Measurements from ENCODE around the gene NRF1. TPM values are rescaled to one million over a fixed set of nuclear protein-coding genes. Genes with fewer than 3 reads are reported as not detected.

Gene NRF1
- total and polyA plus RNA-seq, 10 of the 15 experiments (the other 5 are each of a cell fraction or from before 2014, with no cell fraction given), result 3.5 to 23.1 (median 13.5) TPM

DNA sequence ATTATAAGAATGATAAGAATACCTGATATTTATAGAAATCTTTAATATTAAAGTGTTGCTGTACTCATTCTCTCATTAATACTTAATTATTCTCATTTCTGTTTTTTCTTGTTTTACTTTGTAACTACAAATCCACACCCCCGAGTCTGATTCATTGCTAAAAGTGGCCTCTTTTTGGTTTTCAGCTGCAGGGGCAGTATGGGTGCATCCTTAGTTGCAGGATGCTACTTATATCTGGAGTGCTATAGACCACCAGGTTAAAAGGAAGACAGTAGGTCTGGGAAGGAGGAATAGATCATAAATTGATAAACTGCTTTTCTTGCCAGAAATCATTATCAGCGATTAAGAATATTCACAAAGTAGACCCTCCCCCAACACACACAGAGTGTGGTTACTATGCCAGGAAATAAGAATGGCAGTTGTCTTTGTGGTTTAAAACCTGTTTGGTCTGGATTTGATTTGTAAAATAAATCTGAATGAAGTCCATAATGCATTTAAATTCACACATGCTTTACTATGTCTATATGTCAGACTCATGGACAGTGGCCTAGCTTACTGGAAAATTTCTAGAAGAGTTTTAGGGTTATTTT, 96.5 kb downstream of the NRF1 start (continued):
- TF ChIP-seq, protein P1, sequence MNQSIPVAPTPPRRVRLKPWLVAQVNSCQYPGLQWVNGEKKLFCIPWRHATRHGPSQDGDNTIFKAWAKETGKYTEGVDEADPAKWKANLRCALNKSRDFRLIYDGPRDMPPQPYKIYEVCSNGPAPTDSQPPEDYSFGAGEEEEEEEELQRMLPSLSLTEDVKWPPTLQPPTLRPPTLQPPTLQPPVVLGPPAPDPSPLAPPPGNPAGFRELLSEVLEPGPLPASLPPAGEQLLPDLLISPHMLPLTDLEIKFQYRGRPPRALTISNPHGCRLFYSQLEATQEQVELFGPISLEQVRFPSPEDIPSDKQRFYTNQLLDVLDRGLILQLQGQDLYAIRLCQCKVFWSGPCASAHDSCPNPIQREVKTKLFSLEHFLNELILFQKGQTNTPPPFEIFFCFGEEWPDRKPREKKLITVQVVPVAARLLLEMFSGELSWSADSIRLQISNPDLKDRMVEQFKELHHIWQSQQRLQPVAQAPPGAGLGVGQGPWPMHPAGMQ (IDR thresholded peaks at IDR 0.05; ENCODE audit: borderline replicate concordance), result no peak
- TF ChIP-seq RCOR1 (conservative IDR thresholded peaks at IDR 0.05; ENCODE audit: low read depth, low read length), result no peak
- TF ChIP-seq, protein P2, sequence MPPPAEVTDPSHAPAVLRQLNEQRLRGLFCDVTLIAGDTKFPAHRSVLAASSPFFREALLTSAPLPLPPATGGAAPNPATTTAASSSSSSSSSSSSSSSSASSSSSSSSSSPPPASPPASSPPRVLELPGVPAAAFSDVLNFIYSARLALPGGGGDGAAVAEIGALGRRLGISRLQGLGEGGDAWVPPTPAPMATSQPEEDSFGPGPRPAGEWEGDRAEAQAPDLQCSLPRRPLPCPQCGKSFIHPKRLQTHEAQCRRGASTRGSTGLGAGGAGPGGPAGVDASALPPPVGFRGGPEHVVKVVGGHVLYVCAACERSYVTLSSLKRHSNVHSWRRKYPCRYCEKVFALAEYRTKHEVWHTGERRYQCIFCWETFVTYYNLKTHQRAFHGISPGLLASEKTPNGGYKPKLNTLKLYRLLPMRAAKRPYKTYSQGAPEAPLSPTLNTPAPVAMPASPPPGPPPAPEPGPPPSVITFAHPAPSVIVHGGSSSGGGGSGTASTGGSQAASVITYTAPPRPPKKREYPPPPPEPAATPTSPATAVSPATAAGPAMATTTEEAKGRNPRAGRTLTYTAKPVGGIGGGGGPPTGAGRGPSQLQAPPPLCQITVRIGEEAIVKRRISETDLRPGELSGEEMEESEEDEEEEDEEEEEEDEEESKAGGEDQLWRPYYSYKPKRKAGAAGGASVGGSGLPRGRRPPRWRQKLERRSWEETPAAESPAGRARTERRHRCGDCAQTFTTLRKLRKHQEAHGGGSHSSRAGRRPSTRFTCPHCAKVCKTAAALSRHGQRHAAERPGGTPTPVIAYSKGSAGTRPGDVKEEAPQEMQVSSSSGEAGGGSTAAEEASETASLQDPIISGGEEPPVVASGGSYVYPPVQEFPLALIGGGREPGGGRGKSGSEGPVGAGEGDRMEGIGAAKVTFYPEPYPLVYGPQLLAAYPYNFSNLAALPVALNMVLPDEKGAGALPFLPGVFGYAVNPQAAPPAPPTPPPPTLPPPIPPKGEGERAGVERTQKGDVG (CRISPR knock-in tag; IDR thresholded peaks at IDR 0.05), result no peak

- SMC1A ChIA-PET (ENCODE audit: uncharacterized antibody, unreplicated experiment), result no interaction called here
- in situ Hi-C loops (cut with MboI) (no loop called here), intact Hi-C loops (cut with micrococcal nuclease; ENCODE audit: unreplicated experiment) (no loop called here)
- Histone ChIP-seq H3K36me3 (ENCODE audit: control insufficient read depth in 2 of 2, insufficient read depth in 2 of 2, low read length in 1 of 2) (peaks cover 10 to 11% of the 10 kb centered on the region in 2 experiments), H3K27me3 (replicated peaks in 1 of 2; ENCODE audit: control insufficient read depth in 2 of 2, insufficient read depth in 2 of 2, low read length in 1 of 2) (no peaks in the 10 kb centered on the region), H4K20me1 (ENCODE audit: control insufficient read depth, insufficient read depth) (no peaks in the 10 kb centered on the region), H3K27ac (ENCODE audit: control insufficient read depth, insufficient read depth) (no peak overlapping the region), H2AFZ (ENCODE audit: control insufficient read depth, low read depth, low read length) (no peak overlapping the region), H3K4me2 (ENCODE audit: control insufficient read depth, insufficient read depth) (no peak overlapping the region), H3K79me2 (ENCODE audit: control insufficient read depth, insufficient read depth, low read length) (no peaks in the 10 kb centered on the region), H3K9ac (ENCODE audit: control insufficient read depth, insufficient read depth, low read length) (no peak overlapping the region), H3K4me1 (ENCODE audit: control insufficient read depth, insufficient read depth, low read length) (no peaks in the 10 kb centered on the region), H3K9me3 (replicated peaks; ENCODE audit: control insufficient read depth, insufficient read depth, low read length) (no peaks in the 10 kb centered on the region), H3K4me3 (no peak overlapping the region)
- BruUV-seq (replicated peaks), result no TSS peak
- RAD21 ChIA-PET (ENCODE audit: unreplicated experiment), result no interaction called here
- WGBS (ENCODE audit: insufficient coverage, insufficient replicate concordance, low lambda C conversion rate, missing lambda C conversion rate), result 95% methylated on average over 1 of the region's 1 CpG
- DNase-seq (ENCODE audit: low read depth, low spot score) (no peak), FAIRE-seq (no peak), ATAC-seq (no peak)
- POLR2A ChIA-PET, result no interaction called here
- CTCF ChIA-PET, result no interaction called here
- no peak for TF ChIP-seq ZNF687 (IDR thresholded peaks at IDR 0.05)
- no peak for TF ChIP-seq BMI1 (IDR thresholded peaks at IDR 0.05; ENCODE audit: borderline replicate concordance)
- TF ChIP-seq HCFC1 (IDR thresholded peaks at IDR 0.05; ENCODE audit: low read length), result no peak
- TF ChIP-seq JUNB (IDR thresholded peaks at IDR 0.05), result no peak
- TF ChIP-seq, protein P3, sequence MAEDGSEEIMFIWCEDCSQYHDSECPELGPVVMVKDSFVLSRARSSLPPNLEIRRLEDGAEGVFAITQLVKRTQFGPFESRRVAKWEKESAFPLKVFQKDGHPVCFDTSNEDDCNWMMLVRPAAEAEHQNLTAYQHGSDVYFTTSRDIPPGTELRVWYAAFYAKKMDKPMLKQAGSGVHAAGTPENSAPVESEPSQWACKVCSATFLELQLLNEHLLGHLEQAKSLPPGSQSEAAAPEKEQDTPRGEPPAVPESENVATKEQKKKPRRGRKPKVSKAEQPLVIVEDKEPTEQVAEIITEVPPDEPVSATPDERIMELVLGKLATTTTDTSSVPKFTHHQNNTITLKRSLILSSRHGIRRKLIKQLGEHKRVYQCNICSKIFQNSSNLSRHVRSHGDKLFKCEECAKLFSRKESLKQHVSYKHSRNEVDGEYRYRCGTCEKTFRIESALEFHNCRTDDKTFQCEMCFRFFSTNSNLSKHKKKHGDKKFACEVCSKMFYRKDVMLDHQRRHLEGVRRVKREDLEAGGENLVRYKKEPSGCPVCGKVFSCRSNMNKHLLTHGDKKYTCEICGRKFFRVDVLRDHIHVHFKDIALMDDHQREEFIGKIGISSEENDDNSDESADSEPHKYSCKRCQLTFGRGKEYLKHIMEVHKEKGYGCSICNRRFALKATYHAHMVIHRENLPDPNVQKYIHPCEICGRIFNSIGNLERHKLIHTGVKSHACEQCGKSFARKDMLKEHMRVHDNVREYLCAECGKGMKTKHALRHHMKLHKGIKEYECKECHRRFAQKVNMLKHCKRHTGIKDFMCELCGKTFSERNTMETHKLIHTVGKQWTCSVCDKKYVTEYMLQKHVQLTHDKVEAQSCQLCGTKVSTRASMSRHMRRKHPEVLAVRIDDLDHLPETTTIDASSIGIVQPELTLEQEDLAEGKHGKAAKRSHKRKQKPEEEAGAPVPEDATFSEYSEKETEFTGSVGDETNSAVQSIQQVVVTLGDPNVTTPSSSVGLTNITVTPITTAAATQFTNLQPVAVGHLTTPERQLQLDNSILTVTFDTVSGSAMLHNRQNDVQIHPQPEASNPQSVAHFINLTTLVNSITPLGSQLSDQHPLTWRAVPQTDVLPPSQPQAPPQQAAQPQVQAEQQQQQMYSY (CRISPR knock-in tag; IDR thresholded peaks at IDR 0.05), result no peak
- no peak for TF ChIP-seq KLF5 (IDR thresholded peaks at IDR 0.05; ENCODE audit: partially characterized antibody)
These were observed 102.0 kb downstream of the NRF1 start for GRCh38 chr7:129713544-129713943.
